ENCODE data around the gene PRAMEF14. TPM values are rescaled to one million over a fixed set of nuclear protein-coding genes. Genes with fewer than 3 reads are reported as not detected.
"Not testable (repeated sequence)": the region's sequence is repeated elsewhere in the genome, so short reads cannot be mapped to it uniquely, and the experiment has no call there.

Gene PRAMEF14
- total RNA-seq, 1 donor from 2014 or later = not detected

DNA sequence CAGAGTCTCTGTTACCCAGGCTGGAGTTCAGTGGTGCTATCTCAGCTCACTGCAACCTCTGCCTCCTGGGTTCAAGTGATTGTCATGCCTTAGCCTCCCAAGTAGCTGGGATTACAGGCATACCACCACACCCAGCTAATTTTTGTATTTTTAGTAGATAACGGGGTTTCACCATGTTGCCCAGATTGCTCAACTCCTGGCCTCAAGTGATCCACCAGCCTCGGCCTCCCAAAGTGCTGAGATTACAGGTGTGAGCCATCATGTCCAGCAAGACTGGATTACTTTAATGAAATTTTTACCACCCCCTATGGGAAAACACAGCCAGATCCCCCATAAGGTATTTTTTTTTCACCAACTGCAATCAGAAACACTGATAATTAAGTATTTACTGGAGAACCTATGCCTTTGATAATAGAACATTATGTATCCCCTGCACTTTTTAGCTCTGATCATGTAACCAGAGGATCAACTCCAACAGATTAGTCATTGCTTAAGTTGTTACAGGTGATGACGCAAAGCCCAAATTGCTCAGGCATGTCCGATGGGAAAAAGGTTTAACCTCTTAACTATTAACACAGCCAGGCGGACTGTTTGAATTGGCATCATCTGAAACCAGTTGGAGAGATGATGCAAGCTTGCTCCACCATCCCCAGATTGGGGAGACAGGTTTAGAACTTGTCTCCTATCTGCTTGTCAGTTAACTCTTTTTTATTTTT lies 49.6 kb downstream of the PRAMEF14 start:
- H3K4me3 ChIP-seq (ENCODE audit: low read depth, low read length); DNase-seq (ENCODE audit: low read depth): not testable (repeated sequence)

Other genes with a start within 250 kb of the PRAMEF14 start
- not detected in 2 replicates for gene HNRNPCL2, start 230.3 kb downstream of the PRAMEF14 start, total RNA-seq
- not detected in 2 replicates for gene PRAMEF26, start 191.1 kb downstream of the PRAMEF14 start, total RNA-seq
- not detected in 2 replicates for gene HNRNPCL4, start 181.5 kb downstream of the PRAMEF14 start, total RNA-seq
- gene PRAMEF9, start 175.3 kb downstream of the PRAMEF14 start, total RNA-seq = not detected in 2 replicates
- not detected in 2 replicates for gene PRAMEF13, start 145.7 kb downstream of the PRAMEF14 start, total RNA-seq
- not detected in 2 replicates for gene PRAMEF18, start 121.0 kb downstream of the PRAMEF14 start, total RNA-seq
- not detected in 2 replicates for gene PRAMEF5, start 92.9 kb downstream of the PRAMEF14 start, total RNA-seq
- gene PRAMEF8, start 62.0 kb downstream of the PRAMEF14 start, total RNA-seq = not detected in 2 replicates
- not detected in 2 replicates for gene PRAMEF33, start 43.6 kb downstream of the PRAMEF14 start, total RNA-seq
- gene PRAMEF15, start 31.6 kb downstream of the PRAMEF14 start, total RNA-seq = not detected in 2 replicates
- not detected in 2 replicates for gene PRAMEF19, start 24.8 kb upstream of the PRAMEF14 start, total RNA-seq
- gene PRAMEF17, start 42.5 kb upstream of the PRAMEF14 start, total RNA-seq = not detected in 2 replicates
- gene PRAMEF20, start 63.3 kb upstream of the PRAMEF14 start, total RNA-seq = not detected in 2 replicates
- gene LRRC38, start 166.9 kb upstream of the PRAMEF14 start, total RNA-seq = 0.36 TPM in 1 of 2 replicates, not detected in the other
- gene PDPN, start 236.7 kb upstream of the PRAMEF14 start, total RNA-seq = 7.6 TPM in 2 replicates

Data from epithelial cell of proximal tubule (primary cell).